Activated CD8-positive, alpha-beta memory T cell treated with anti-CD3 and anti-CD28 coated beads for 24 hours (primary cell): ENCODE data around the gene DEGS1.
"Not testable (repeated sequence)": the region's sequence is repeated elsewhere in the genome, so short reads cannot be mapped to it uniquely, and the experiment has no call there.

ENCODE experiments used
- DNase-seq: peaks from one replicate; pipeline ENCODE4 v3.0.0-alpha.2; 2020

Gene DEGS1

GRCh38 chr1:224181453-224181810 lies 1.6 kb upstream of the DEGS1 start:
- peak; percentile 44 for DNase-seq

DNA sequence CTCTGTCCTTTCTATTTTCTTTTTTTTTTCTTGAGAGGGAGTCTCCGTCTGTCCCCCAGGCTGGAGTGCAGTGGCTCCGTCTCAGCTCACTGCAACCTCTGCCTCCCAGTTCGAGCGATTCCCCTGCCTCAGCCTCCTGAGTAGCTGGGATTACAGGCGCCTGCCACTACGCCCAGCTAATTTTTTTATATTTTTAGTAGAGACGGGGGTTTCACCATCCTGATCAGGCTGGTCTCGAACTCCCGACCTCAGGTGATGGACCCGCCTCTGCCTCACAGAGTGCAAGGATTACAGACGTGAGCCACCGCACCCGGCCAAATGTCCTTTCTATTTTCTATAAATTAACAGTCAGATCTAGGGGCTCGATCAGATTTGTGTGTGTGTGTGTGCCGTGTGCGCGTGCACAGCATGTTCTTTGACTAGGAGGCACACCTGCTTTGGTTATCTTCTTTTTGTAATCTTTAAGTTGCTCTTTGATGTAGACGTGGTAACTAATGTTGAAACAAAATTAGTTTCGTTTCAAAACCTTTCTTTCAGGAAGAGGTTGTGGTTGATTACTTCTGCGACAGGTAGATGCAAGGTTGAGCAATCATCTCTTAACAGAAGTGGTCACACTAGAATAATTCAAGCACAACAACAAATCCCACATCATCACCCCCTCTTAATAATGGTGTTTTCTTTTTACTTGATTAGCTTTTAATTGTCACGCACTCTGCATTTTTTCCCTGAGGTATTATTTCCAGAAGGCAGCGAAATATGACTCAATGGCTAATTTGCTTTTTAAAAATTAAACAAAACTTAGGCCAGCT lies 779 bp upstream of the DEGS1 start:
- DNase-seq, result peak; percentile 75

DNA sequence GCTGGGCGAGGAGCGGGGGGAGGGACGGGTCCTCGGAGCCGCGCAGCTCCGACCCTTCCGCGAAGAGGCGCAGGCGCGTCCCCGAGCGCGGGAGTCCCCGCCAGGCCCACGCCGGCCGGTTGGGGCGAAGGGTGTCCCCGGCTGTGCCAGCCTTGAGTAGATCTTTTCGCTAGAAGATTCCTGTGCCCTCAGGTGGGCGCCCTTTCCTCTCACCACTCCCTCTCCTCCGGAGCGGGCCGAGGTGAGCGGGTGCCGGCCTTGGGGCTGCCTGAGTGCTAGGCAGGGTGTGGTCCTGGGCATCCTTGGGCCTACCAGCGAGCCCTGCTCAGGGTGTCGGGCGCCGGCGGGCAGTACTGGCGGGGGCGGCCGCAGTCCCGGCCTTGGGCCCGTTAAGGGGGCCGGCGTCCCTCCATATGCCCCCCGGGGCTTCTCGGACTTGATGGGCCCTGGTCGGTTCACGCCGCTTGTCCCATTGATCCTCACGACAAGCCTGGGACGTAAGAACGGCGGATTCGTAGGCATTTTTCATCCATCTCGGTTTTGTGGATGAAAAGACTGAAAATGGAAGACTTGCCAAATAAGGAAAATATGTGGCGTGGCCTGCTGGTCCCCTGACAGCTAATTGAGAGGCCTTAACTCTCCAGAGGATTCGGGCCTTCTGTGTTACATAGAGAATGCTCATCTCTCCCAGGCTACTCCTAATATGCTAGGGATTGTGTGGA lies 712 bp downstream of the DEGS1 start:
- peak; percentile 86 for DNase-seq

DNA sequence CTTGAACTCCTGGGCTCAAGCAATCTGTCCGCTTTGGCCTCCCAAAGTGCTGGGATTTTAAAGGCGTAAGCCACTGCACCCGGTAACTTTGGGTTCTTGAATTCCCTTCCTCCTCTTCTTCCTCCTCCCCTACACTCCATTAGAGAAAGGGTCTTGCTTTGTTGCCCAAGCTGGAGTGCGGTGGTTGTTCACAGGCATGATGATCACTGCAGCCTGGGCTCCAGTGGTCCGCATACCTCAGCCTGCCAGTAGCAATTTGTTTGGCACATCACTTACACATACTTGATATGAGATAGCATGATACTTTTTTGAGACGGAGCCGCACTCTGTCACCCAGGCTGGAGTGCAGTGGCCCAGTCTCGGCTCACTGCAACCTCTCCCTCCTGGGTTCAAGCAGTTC lies 2.2 kb downstream of the DEGS1 start:
- no peak for DNase-seq

DNA sequence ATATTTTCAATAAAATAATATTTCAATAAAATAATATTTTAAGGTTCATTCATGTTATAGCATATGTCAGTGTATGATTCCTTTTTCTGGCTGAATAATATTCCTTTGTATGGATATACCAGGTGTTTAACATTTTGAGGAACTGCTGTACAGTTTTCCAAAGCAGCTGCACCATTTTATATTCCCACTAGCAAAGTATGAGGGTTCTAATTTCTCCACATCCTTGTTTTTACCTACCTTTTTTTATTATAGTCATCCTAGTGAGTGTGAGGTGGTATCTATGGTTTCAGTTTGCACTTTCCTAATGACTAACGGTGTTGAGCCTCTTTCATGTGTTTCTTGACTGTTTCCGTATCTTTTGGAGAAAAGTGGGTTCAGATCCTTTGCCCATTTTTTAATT lies 5.2 kb downstream of the DEGS1 start:
- DNase-seq, result no peak

GRCh38 chr1:224189561-224189960 lies 6.5 kb downstream of the DEGS1 start:
- no peak for DNase-seq

DNA sequence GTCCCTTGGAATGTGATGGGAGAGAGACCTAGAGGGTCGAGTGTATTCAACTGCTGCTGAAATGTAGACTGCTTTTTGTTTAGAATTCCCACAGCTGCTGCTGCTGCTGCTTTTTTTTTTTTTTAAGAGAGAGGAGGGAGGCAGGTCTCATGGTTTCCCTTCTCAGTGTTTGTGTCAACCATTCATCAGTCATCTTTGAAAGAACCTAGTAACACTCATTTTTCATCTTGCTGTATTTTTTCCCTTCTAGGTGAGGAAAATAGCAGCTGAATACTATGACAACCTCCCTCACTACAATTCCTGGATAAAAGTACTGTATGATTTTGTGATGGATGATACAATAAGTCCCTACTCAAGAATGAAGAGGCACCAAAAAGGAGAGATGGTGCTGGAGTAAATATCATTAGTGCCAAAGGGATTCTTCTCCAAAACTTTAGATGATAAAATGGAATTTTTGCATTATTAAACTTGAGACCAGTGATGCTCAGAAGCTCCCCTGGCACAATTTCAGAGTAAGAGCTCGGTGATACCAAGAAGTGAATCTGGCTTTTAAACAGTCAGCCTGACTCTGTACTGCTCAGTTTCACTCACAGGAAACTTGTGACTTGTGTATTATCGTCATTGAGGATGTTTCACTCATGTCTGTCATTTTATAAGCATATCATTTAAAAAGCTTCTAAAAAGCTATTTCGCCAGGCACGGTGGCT lies 9.2 kb downstream of the DEGS1 start:
- DNase-seq, result no peak

- no peak for DNase-seq
These were observed 10.4 kb downstream of the DEGS1 start for GRCh38 chr1:224193319-224193966.

DNA sequence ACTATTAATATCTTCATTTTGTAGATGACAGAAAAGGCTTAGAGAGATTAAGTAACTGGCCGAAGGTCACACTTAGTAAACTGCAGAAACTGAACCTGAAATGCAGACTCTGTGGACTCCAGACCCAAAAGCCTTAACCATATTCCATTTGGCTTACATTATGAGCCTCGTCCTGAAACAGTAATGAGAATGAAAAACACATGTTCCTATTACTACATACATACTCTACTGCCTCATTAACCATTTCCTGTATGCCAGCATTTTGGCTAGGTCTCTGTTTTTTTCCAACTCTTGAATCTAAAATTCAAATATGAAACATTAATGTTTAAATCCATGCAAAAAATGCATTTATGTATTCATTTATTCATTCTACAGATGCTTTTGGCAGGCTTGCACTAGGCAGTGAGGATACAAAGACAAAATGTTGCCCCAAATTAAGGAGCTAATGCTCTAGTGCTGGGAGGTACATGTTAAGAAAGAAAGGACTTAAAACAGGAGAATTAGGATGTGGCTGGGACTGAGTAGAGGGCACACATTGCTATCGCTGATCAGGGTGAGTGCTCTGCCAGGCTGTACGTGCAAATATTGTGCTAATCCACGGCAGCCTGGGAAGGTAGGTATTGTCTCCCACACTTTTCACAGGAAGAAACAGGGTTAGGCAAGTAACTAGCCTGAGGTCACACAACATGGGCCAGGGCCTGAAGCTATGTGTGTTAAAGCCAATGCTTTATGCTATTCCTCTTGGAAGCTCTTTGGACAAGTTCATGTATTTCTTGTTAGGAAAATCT lies 14.0 kb downstream of the DEGS1 start:
- DNase-seq, result no peak

GRCh38 chr1:224198572-224198971 lies 15.5 kb downstream of the DEGS1 start:
- no peak for DNase-seq

DNA sequence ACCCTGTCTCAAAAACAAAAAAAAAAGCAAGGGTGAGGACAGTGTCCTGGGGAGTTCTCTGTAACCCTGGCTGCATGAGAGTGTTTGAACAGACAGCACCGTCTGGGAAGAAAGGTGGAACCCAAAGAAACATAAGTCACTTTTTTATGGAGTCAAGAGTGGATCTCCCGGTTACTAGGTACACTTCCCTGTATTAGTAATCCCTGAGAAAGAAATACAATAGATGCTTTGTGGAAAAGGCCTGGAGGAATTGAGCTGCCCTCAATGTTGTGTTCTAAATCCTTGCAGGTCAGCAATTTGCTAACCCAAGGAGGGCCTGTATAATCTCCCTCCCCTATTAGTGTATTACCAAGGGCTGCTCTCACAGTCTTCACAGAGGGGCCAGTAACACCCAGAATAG lies 16.6 kb downstream of the DEGS1 start:
- no peak for DNase-seq

DNA sequence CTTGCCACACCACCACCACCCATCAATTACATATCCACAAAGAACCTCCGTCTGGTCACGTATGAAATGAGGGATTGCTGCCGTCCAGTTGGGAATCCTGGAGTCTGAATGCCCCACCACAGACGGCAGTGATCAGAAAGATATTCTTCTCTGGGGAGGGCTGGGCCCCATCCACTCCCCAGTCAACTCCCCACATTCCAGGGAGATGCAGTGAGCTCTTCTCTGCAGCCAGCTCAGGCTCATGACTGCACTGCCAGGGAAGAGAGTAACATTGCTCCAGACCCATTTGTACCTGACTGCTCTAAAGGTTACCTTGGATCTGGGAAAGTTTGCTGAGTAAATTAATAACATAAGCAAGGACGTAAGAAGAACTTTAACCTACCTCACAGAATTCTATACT lies 18.3 kb downstream of the DEGS1 start:
- no peak for DNase-seq

- DNase-seq, result no peak
These were observed 18.8 kb downstream of the DEGS1 start for GRCh38 chr1:224201853-224202252.

DNA sequence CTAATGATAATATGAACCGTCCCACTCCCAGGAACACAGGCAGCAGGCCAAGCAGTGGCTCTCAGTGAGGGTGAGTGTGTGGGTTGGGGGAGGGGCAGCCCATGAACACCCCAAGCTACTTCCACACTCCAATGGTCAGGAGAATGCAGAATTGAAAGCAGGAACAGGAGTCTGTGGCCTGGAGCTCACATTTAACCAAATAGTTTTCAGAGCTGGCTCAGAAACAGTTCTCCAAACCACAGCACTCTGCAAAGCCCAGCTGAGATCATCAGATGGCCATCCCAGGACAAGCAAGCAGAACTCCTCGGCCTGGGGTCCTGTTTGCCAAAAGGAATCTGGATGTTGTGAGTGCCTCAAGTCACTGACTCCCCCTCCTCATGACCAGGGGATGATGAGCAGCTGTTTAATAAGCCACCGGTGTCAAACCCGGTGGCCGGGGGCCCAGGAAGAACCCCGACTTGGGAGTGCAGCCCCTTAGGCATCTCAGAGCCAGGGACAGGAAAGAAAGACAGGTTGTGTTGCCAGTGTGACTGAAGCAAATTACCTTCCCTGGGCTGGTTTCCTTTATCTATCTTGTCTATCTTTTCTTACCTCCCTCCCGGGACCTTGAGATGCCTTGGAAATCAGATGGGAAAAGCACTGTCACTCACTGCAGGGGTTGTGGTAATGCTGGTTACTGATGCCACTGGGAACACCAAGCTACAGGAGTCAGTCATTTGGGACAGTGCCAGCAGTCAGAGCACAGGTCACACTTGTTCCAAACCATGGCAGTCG lies 20.4 kb downstream of the DEGS1 start:
- no peak for DNase-seq

DNA sequence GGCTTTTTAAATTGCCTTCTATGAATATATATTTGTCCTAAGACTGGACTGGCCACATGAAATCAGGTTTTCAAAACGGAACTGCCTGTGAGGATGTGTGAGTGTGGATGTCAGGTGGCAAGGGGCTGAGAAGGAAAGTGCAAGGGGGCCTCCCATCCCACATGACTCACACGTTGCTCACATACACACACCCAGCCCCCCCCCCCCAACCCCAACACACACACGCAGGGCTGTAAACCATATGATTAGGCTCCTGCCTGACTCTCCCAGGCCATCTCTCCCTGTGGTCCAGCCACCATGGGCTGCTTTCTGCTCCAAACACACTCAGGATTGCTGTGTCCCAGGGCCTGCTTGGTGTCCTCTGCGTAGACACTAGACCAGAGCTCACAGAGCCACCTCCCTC lies 22.4 kb downstream of the DEGS1 start:
- peak; percentile 66 for DNase-seq

DNA sequence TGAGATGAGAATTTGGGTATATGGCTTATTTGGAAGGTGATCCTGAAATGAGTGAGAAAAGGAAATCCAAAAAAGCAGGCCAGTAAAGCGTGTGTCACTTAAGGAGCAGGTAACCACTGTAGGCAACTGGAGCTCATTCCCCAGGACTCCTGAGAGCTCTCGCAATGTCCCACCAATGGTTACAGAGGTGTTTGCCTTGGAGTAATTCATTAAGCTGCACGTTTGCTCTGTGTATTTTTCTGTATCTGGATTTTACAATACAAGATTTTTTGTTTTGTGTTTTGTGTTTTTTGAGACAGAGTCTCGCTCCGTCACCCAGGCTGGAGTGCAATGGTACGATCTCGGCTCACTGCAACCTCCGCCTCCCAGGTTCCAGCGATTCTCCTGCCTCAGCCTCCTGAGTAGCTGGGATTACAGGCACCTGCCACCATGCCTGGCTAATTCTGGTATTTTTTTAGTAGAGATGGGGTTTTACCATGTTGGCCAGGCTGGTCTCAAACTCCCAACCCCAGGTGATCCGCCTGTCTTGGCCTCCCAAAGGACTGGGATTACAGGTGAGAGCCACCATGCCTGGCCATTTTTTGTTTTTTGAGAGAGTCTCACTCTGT lies 23.0 kb downstream of the DEGS1 start:
- DNase-seq, result not testable (repeated sequence)

- DNase-seq, result no peak
These were observed 28.3 kb downstream of the DEGS1 start for GRCh38 chr1:224211206-224211962.

GRCh38 chr1:224212618-224213061 lies 29.6 kb downstream of the DEGS1 start:
- no peak for DNase-seq

DNA sequence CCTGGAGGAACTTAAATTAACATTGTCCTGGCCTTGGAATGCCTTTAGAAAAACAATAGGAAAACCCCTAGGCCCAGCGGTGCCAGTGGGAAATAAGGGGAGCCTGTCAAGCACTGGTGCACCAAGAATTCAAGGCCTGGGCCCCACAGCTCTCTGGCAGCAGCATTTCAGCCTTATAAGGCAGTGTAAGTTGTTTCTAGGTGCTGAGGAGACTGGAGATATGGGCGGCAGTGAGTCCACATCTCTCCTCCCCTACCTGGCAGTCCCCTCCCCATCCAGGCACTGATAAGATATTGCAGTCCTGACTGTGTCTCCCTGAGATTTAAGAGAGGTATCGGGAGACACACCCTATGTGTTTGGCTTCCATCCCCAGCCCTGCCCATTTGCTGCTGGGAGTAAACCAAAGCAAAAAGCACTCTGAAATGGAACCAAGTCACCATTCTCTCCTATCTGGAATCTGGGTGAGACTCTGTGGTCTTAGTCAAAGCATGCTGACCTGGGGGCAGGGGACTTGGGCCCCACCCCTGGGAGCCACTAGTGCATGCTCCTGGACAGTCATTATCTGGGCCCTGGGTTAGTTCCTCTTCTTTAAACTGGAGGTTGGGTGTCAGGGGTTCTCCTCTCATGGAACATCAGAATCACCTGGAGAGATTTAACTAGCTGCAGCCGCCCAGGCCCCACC lies 30.5 kb downstream of the DEGS1 start:
- DNase-seq, result no peak

- no peak for DNase-seq
These were observed 33.3 kb downstream of the DEGS1 start for GRCh38 chr1:224216382-224216781.
